KBM-7 (cell line): ENCODE results near the gene RHOD.

Source experiments
- DNase-seq: peaks from one replicate; pipeline ENCODE4 v3.0.0-alpha.2; 2015
- in situ Hi-C: fragments of 300-500 bp; cut with MboI; formaldehyde crosslinking; loops from 2 replicates; pipeline ENCODE4 v1.14.3; 2020; ENCODE audit warnings: low sequenced_read_pairs, low pct_unique_long_range_greater_than_20kb, mixed read lengths

Gene RHOD

DNA sequence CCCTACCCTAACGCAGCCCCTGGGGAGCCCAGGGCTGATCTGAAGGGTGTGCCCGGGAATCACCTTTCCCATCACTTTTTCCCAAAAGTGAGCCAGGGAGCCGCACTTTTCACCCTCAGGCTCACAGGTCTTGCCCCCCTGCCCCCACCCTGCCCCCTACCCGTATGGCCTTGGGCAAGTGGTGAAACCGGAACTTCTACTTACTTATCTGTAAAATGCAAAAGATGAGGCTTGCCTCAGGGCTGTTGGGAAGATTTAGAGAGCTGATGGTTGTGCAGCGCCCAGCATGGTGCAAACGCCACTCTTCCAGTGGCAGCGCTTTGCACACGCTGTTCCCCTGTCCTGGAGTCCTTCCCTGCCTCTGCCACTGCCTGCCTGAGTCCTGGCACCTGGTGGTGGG lies 25.7 kb upstream of the RHOD start:
- in situ Hi-C loops, result no loop called here
- no peak for DNase-seq

DNA sequence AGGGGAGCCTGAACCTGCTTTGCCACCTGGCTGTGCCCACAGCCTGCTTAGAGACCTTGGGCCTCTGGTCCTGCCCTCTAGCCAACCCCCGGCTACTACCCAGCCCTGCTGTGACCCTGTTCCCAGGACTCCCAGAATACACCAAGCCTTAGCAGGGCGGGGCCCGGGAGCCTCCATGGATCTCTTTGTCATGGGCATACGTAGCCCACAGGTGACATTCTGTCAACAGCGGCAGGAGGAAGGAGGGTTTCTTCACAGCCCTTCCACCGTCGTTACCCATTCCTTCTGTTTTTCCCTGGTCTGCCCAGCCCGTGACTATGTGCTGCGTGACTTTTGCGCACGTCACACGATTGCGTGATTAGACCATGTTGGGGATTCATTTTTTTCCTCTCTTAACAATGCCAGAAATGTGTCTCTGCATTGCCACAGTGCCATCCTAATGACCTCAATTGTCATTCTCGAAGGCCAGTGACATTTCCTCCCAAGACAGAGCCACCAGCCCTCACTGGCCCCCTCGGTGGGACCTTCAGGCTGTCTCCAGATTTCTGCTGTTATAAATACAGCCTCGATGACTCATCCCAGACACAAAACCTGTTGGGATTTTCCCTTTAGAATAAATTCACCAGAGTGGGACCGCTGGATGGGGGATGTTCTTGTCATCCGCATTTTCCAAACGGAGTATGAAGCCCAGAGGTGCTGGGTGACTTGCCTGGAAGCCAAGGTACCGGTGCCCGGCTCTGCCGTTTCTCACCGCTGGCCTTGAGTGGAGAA lies 24.7 kb upstream of the RHOD start:
- in situ Hi-C loops, result no loop called here

DNA sequence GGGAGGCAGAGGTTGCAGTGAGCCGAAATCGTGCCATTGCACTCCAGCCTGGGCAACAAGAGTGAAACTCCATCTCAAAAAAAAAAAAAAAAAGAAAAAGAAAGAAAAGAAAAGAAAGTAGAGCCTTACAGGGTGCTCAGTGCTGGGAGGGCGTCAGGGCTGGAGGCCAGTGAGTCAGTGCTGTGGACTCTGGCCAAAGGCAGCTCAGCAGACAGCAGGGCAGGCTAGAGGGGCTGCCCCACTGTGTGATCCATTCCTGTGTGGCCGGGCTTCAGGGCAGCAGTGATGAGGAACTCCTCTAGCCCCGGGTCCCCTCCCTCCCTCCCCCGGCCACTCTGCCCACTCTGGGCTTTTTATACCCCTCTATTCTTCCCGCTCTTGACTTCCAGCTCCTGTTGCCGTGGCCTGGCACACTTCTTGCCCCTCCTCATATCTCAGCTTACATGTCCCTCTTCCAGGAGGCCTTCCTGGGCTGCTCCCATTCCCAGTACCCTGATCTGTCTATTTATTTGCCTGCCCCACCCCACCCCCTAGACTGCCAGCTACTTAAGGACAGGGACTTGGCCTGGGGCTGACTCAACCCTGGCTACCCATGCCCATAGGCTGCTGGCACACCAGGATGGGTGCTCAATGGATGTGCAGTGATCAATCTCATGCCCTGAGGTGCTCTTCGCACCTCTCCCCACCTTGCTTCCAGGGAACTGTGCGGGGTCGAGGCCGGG lies 23.7 kb upstream of the RHOD start:
- DNase-seq, result no peak
- in situ Hi-C loops, result no loop called here

More for the DNA sequence above, 24.7 kb upstream of the RHOD start:
- no peak for DNase-seq

DNA sequence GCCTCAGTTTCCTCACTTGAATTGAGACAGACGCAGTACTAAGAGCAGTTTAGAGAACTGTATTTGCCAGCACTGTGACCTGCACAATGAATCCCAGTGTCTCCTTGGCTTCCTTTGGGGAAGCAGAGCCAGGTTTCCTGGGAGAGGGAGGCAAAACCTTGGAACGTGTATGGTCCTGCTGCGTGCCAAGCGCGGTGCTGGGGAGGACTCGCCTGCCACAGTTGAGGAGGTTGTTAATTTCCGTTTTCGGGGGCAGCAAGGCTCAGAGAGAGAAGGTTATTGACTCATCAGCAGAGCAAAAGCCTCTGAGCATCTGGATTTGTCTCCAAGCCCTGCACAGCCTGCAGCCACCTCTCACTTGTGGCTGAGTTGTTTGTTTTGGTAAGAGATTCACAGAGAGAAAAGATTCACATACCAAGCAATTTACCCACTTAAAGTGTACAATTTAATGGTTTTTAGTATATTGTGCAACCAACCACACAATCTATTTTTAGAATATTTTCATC lies 22.9 kb upstream of the RHOD start:
- peak; percentile 59 for DNase-seq
- in situ Hi-C loops, result no loop called here

DNA sequence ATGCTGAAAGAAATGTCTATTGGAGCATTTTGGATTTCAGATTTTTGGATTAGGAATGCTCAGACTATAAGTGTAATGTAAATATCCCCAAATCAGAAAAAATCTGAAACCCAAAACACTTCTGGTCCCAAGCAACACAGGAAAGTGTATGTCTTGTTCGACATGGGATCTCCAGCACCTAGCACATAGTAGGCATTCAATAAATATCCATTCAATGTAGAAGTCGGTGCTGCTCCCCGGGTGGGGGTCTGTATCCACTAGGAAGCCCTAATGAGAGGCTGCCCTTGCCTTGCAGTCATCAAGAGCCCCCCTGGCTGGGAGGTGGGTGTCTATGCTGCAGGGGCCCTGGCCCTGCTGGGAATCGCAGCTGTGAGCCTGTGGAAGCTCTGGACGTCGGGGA lies 22.3 kb upstream of the RHOD start:
- in situ Hi-C loops, result no loop called here
- DNase-seq, result no peak

DNA sequence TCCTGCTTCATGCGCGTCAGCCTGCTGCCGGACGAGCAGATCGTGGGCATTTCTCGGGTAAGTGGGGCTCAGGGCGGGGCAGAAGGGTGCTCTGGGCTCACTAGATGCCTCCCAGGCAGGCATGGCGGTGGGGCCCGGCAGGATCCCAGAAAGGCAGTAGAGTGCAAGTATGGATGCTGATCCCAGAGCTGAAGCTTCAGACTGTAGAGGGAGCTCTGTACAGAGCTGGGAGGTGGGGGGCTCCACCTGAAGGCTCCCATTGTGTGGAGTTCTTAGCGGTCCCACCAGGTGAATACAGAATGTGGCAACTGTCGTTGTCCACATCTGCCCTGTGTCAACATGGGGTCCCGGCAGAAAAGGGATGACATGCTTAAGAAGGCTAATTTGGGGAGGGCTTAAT lies 16.5 kb upstream of the RHOD start:
- in situ Hi-C loops, result no loop called here
- DNase-seq, result no peak

DNA sequence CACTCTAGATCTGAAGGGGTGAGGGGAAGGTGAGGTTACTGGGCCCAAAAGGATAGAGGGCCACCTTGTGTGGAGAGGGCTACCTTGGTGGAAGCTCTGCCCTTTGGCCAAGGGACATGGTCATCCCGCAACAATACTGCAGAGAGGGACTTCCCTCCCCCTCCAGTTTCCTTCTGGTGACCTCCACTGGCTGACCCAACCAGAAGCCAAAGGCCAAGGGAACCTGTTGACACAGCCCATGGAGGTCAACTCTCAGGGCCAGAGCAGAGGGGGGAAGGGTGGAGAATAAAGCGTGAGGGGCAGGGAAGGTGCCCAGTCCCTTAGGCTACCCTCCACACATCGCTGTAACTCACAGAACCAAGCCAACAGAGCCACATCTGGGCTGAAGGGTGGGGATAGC lies 15.0 kb upstream of the RHOD start:
- no peak for DNase-seq
- in situ Hi-C loops, result no loop called here

DNA sequence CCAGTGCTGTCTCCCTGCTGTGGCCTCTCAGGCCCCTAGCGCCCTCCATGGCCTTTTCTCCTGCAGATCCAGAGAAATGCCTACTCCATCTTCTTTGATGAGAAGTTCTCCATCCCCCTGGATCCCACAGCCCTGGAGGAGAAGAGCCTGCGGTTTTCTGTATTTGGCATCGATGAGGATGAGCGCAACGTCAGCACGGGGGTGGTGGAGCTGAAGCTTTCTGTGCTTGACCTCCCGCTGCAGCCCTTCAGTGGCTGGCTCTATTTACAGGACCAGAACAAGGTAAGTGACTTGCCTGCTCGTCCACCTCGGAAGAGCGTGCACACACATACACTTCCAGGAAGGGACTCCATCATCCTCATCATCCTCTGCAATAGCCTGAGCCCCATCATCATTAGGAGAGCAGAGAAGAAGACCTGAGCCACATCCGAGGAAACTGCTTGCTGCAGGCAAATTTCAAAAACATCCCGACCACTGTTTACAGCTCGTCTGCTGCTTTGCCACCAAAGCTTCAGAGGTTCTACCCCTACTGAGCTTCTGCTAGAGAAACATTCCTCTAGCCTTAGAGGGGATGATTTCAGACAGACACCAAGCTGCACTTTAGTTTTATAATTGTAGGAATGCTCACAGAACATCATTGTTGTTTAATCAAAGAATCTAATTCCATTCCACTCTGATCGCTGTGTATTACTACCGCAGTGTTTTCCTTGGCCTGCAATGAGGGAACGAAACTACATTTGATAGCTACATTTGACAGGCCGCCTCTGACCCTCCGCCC lies 12.9 kb upstream of the RHOD start:
- no peak for DNase-seq
- in situ Hi-C loops, result no loop called here

DNA sequence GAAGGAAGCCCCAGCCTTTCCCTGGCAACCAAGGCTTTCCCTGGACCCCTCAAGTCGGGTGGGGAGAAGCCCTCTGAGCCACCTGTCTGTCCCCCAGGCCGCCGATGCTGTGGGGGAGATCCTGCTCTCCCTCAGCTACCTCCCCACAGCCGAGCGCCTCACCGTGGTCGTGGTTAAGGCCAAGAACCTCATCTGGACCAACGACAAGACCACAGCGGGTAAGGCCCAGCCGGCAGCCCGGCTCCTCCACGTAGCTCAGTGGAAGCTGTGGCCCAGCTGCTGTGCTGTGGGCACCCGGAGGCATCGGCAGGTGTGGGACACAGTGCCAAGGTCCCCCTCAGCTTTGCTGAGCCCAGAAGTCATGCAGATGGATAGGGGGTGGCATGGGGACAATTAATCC lies 12.2 kb upstream of the RHOD start:
- DNase-seq, result no peak

DNA sequence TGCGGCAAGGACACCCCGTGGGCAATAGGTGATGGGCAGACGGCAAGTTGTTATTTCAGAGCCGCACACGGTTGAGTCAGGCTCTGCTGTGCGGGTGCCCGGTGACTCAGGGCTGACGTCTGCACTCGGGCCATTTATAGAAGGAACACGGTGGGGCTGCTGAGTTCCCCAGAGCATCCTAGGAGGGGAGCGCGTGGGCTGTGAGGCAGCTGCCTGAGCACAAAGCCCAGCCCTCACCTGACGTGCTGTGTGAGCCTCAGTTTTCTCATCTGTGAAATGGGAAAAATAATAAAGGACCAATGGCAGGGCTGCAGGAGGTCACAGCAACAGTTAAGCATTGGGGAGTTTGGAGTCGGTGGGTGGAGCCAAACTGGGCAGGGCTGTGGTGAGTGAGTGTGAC lies 11.3 kb upstream of the RHOD start:
- in situ Hi-C loops, result no loop called here
- no peak for DNase-seq

More for the DNA sequence above, 12.2 kb upstream of the RHOD start:
- in situ Hi-C loops, result no loop called here

DNA sequence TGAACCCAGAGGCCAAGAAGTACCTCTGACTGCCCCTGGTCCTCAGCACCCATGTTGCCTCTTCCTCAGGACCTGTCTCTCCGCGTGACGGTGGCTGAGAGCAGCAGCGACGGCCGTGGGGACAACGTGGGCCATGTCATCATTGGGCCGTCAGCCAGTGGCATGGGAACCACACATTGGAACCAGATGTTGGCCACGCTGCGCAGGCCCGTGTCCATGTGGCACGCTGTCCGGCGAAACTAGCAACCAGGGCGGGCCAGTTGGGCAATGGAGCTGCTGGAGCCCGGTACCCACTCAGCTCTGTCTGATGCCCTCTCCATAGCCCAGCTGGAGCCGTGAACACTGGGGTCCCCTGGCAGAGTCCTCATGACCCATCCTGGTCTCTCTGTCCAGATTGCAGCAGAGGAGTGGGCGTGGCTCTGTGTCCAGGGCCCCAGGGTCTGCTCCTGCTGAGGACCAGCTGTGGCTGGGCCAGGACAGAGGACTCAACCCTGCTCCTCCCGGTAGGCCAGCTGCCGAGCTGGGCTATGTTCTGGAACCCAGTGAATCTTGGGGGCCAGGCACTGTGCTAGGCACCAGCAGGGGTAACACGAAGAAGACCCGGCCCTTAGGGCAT lies 8.0 kb upstream of the RHOD start:
- no peak for DNase-seq
- in situ Hi-C loops, result no loop called here

DNA sequence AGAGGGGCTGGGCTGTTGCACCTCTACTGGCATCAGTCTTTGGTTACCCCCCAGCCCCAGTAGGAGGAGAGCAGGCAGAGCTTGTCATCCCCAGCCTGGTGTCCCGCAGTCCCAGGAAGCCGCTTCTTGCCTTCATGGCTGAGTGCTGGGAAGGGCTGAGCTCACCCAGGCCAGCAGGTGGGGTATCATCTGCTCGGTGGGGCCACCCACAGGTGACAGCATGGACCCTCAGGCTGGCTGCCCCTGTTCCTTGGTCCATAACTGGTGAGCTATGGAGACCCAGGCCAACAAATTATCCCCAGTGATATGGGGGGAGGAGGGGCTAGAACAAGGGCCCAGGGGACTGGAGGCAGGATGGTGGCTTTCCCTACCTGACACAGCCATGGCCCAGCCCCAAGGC lies 6.5 kb upstream of the RHOD start:
- in situ Hi-C loops, result no loop called here
- DNase-seq, result no peak

DNA sequence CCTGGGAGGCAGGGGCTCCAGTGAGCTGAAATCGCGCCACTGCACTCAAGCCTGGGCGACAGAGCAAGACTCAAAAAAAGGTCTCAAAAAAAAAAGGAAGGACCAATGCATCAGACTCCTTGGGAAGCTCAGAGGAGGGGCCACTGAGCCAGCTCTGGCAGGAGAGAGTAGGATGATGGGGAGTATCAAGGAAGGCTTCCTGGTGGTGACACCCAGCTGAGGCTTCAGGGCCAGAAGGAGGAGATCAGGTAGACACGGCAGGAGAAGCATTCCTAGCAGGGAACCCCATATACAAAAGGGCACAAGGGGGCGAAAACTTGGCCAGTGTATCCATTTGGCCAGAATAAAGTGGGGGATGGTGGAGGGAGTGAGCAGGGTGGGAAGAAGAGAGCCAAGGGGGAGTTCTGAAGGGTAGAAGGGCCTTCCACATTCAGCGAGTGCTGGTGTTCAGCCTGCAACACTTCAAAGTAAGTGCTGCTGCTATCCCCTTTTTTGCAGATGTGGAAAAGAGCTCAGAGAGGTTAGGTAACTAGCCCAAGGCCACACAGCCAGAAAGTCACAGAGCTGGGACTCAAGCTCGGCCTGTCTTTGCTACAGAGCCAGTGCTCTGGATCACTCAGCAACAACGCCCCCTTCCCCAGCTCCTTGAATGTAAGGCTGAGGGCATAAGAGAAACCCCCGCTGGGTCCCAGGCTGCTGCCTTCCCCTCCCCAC lies 5.3 kb upstream of the RHOD start:
- in situ Hi-C loops, result no loop called here
- no peak for DNase-seq

DNA sequence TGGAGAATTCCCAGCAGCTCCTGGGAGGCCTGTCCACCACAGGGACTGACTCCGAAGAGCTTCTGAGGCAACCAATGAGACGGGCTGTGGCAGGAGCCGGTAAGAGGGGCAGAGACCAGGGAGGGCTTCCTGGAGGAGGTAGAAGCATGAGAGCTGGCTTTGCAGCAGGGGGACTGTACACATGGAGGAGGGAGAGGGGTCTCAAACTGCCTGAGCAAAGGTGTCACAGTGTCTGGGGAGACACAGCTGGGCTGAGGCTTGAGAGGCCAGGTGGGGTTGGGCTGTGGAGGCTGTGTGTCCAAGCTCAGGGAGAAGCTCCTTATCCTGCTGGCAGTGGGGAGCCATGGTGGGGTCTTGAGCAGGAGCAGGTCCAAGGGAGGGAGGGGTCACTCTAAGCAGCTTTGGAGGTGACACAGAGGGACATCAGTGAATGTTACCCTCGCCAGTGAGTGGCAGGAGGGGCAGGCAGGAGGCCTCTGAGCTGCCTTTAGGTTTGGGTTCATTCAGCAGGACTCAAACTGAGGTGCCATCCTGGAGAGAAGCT lies 4.6 kb upstream of the RHOD start:
- in situ Hi-C loops, result no loop called here
- DNase-seq, result no peak

DNA sequence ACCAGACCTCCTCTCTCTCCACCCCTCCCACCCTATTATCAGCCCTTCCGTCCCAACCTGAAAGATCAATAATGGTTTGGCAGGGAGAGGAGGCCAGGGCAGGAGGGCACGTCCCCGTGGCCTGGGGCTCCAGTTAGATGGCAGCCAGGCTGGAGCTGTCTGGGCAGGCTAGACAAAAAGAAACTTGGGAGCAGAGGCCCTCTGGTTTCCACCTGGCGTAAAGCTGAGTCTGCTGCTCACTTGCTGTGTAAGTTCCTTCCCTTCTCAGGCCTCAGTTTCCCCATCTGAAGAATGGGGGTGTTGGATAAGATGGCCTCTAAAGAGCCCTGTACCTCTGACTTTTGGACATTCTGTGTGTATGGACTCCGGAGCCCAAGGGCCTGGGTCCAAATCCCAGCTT lies 3.8 kb upstream of the RHOD start:
- no peak for DNase-seq
- in situ Hi-C loops, result no loop called here

DNA sequence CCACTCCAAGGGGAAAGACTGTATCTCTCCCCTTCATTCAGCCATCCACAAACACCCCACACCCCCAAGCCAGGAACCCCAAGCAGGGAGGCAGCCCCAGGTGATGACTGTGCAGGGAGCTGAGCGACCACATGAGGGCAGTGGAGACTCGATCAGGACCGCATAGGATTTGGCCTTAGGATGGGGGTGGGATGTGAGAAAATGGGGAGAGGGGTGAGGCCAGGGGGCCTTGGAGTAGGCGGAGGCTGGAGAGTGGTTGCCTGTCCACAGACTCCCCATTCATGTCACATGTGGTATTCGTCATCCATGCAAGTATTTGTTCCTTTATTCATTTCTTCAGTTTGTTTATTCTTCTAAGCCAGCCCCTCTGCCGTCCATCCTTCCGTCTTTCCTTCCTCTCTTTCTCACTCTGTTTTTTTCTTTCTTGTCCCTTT lies 2.7 kb upstream of the RHOD start:
- DNase-seq, result peak; percentile 52
- in situ Hi-C loops, result no loop called here

DNA sequence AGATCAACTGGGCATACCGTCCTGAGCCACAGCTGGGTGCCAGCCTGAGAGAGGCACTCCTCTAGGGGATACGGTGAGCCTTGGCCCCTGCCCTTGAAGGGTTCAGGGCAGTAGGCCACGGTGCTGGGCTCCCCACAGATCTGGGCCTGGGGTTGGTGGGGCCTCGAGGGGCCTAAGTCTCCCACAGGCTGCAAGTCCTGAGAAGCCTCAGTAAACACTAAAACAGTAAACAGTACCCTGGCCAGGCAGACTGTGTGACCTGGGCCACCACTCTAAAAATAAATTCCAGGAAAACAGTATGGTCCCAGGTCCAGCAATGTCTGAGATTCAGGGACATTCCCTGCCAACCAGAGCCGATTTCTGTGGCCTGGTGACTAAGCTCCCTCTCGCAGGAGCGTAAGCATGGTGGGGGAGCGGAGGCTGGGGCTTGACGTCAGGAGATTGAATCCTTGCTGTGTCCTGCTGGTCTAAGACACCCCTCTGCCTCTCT lies 2.3 kb upstream of the RHOD start:
- no peak for DNase-seq
- in situ Hi-C loops, result no loop called here

DNA sequence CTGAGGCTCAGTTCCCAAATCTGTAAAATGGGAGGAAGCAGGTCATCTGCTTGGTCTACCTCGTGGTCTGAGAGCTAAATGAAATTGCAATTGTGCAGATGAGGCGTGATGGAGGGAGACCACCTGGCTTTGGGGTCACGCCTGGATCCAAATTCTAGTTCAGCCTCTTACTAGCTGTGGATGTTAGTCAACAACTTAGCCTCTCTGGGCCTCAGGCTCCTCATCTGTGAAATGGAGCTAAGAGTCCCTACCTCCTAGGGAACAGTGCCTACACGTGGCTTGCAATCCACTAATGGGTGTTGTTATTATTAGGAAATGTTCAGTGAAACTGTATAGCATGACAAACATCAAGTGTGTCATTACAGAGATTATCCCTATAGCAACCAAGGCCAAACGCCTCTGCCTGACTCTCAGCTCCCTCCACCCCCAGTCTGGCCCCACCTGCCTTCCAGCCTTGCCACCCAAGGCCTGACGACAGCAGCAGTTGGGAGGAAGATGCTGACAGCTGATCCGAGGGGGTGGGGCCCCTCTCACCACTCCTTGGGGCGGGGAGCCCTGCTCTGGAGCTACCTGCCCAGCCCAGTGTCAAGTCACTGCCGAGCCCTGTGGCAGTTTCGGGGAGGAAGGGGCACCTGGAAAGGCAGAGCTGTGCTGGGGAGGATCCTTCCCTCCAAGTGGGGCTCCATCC lies 1.7 kb upstream of the RHOD start:
- in situ Hi-C loops, result no loop called here
- DNase-seq, result no peak
